ENCODE measurements around the gene TASP1.
"Not testable (repeated sequence)": the region's sequence is repeated elsewhere in the genome, so short reads cannot be mapped to it uniquely, and the experiment has no call there.

TASP1 gene

GRCh38 chr20:13395232-13395631 is 243.5 kb downstream of the TASP1 start:
- no peak for DNase-seq
- in situ Hi-C loops (cut with HindIII; ENCODE audit: low pct_ligation_motif_present, low pct_unique_long_range_greater_than_20kb, low sequenced_read_pairs), result no loop called here

- in situ Hi-C loops (cut with HindIII; ENCODE audit: low pct_ligation_motif_present, low pct_unique_long_range_greater_than_20kb, low sequenced_read_pairs), result no loop called here
- no peak for DNase-seq
These were observed 246.3 kb downstream of the TASP1 start for GRCh38 chr20:13392391-13392790.

GRCh38 chr20:13389115-13389514 is 249.6 kb downstream of the TASP1 start:
- DNase-seq, result no peak
- in situ Hi-C loops (cut with HindIII; ENCODE audit: low pct_ligation_motif_present, low pct_unique_long_range_greater_than_20kb, low sequenced_read_pairs), result no loop called here

GRCh38 chr20:13384132-13384531 is 254.6 kb downstream of the TASP1 start:
- no peak for DNase-seq
- in situ Hi-C loops (cut with HindIII; ENCODE audit: low pct_ligation_motif_present, low pct_unique_long_range_greater_than_20kb, low sequenced_read_pairs), result no loop called here

GRCh38 chr20:13382786-13383185 is 255.9 kb downstream of the TASP1 start:
- in situ Hi-C loops (cut with HindIII; ENCODE audit: low pct_ligation_motif_present, low pct_unique_long_range_greater_than_20kb, low sequenced_read_pairs), result no loop called here
- DNase-seq, result peak; percentile 4

- in situ Hi-C loops (cut with HindIII; ENCODE audit: low pct_ligation_motif_present, low pct_unique_long_range_greater_than_20kb, low sequenced_read_pairs); DNase-seq: not testable (repeated sequence)
These were observed 258.1 kb downstream of the TASP1 start for GRCh38 chr20:13380497-13381229.

- no peak for DNase-seq
- in situ Hi-C loops (cut with HindIII; ENCODE audit: low pct_ligation_motif_present, low pct_unique_long_range_greater_than_20kb, low sequenced_read_pairs), result no loop called here
These were observed 265.3 kb downstream of the TASP1 start for GRCh38 chr20:13373400-13373799.

- in situ Hi-C loops (cut with HindIII; ENCODE audit: low pct_ligation_motif_present, low pct_unique_long_range_greater_than_20kb, low sequenced_read_pairs), result no loop called here
- DNase-seq, result no peak
These were observed 274.2 kb downstream of the TASP1 start for GRCh38 chr20:13364278-13365170.

- DNase-seq, result no peak
- in situ Hi-C loops (cut with HindIII; ENCODE audit: low pct_ligation_motif_present, low pct_unique_long_range_greater_than_20kb, low sequenced_read_pairs), result no loop called here
These were observed 275.3 kb downstream of the TASP1 start for GRCh38 chr20:13363473-13363872.

GRCh38 chr20:13362165-13362564 is 276.6 kb downstream of the TASP1 start:
- DNase-seq; in situ Hi-C loops (cut with HindIII; ENCODE audit: low pct_ligation_motif_present, low pct_unique_long_range_greater_than_20kb, low sequenced_read_pairs): not testable (repeated sequence)

GRCh38 chr20:13358936-13359335 is 279.8 kb downstream of the TASP1 start:
- DNase-seq; in situ Hi-C loops (cut with HindIII; ENCODE audit: low pct_ligation_motif_present, low pct_unique_long_range_greater_than_20kb, low sequenced_read_pairs): not testable (repeated sequence)

- DNase-seq; in situ Hi-C loops (cut with HindIII; ENCODE audit: low pct_ligation_motif_present, low pct_unique_long_range_greater_than_20kb, low sequenced_read_pairs): not testable (repeated sequence)
These were observed 280.9 kb downstream of the TASP1 start for GRCh38 chr20:13357782-13358181.

- in situ Hi-C loops (cut with HindIII; ENCODE audit: low pct_ligation_motif_present, low pct_unique_long_range_greater_than_20kb, low sequenced_read_pairs), result no loop called here
- DNase-seq, result no peak
These were observed 282.1 kb downstream of the TASP1 start for GRCh38 chr20:13356591-13356990.

GRCh38 chr20:13355941-13356486 is 282.7 kb downstream of the TASP1 start:
- no peak for DNase-seq
- in situ Hi-C loops (cut with HindIII; ENCODE audit: low pct_ligation_motif_present, low pct_unique_long_range_greater_than_20kb, low sequenced_read_pairs), result no loop called here

- DNase-seq, result no peak
- in situ Hi-C loops (cut with HindIII; ENCODE audit: low pct_ligation_motif_present, low pct_unique_long_range_greater_than_20kb, low sequenced_read_pairs), result no loop called here
These were observed 283.3 kb downstream of the TASP1 start for GRCh38 chr20:13355411-13355810.

GRCh38 chr20:13353261-13353945 is 285.3 kb downstream of the TASP1 start:
- DNase-seq, result no peak
- in situ Hi-C loops (cut with HindIII; ENCODE audit: low pct_ligation_motif_present, low pct_unique_long_range_greater_than_20kb, low sequenced_read_pairs), result no loop called here

GRCh38 chr20:13349235-13349604 is 289.5 kb downstream of the TASP1 start:
- in situ Hi-C loops (cut with HindIII; ENCODE audit: low pct_ligation_motif_present, low pct_unique_long_range_greater_than_20kb, low sequenced_read_pairs), result no loop called here
- no peak for DNase-seq

- no peak for DNase-seq
- in situ Hi-C loops (cut with HindIII; ENCODE audit: low pct_ligation_motif_present, low pct_unique_long_range_greater_than_20kb, low sequenced_read_pairs), result no loop called here
These were observed 290.2 kb downstream of the TASP1 start for GRCh38 chr20:13348311-13349234.

Data from ACHN (cell line).